Measurements from ENCODE around the gene CCDC38.

Gene CCDC38

GRCh38 chr12:95890958-95891357 is 51.5 kb downstream of the CCDC38 start:
- Histone ChIP-seq H3K4me3 (ENCODE audit: insufficient read depth, low read depth, low read length, poor library complexity, severe bottlenecking) (no peak overlapping the region), H3K36me3 (ENCODE audit: control insufficient read depth, insufficient read depth, low read length) (no peaks in the 10 kb centered on the region), H3K27me3 (replicated peaks; ENCODE audit: control insufficient read depth, insufficient read depth, low read length, poor library complexity, severe bottlenecking) (no peaks in the 10 kb centered on the region), H3K4me1 (ENCODE audit: control insufficient read depth, insufficient read depth, low read length, poor library complexity, severe bottlenecking) (no peaks in the 10 kb centered on the region), H3K27ac (ENCODE audit: insufficient read depth, low read length, poor library complexity, severe bottlenecking) (no peak overlapping the region), H3K9me3 (ENCODE audit: control insufficient read depth, low read length) (no peaks in the 10 kb centered on the region)
- DNase-seq: no peak

GRCh38 chr12:95887311-95887710 is 55.1 kb downstream of the CCDC38 start:
- no peaks in the 10 kb centered on the region for H3K27me3 ChIP-seq (replicated peaks; ENCODE audit: control insufficient read depth, insufficient read depth, low read length, poor library complexity, severe bottlenecking)
- H3K36me3 ChIP-seq (ENCODE audit: control insufficient read depth, insufficient read depth, low read length): no peaks in the 10 kb centered on the region
- H3K9me3 ChIP-seq (ENCODE audit: control insufficient read depth, low read length): no peaks in the 10 kb centered on the region

GRCh38 chr12:95884998-95885397 is 57.4 kb downstream of the CCDC38 start:
- Histone ChIP-seq H3K36me3 (ENCODE audit: control insufficient read depth, insufficient read depth, low read length) (no peaks in the 10 kb centered on the region), H3K9me3 (ENCODE audit: control insufficient read depth, low read length) (no peaks in the 10 kb centered on the region), H3K4me1 (ENCODE audit: control insufficient read depth, insufficient read depth, low read length, poor library complexity, severe bottlenecking) (no peaks in the 10 kb centered on the region), H3K27me3 (replicated peaks; ENCODE audit: control insufficient read depth, insufficient read depth, low read length, poor library complexity, severe bottlenecking) (no peaks in the 10 kb centered on the region), H3K27ac (ENCODE audit: insufficient read depth, low read length, poor library complexity, severe bottlenecking) (no peak overlapping the region), H3K4me3 (ENCODE audit: insufficient read depth, low read depth, low read length, poor library complexity, severe bottlenecking) (no peak overlapping the region)
- no peak for DNase-seq

More at GRCh38 chr12:95887311-95887710, 55.1 kb downstream of the CCDC38 start:
- DNase-seq: no peak
- Histone ChIP-seq H3K4me3 (ENCODE audit: insufficient read depth, low read depth, low read length, poor library complexity, severe bottlenecking) (no peak overlapping the region), H3K4me1 (ENCODE audit: control insufficient read depth, insufficient read depth, low read length, poor library complexity, severe bottlenecking) (no peaks in the 10 kb centered on the region), H3K27ac (ENCODE audit: insufficient read depth, low read length, poor library complexity, severe bottlenecking) (no peak overlapping the region)

- no peaks in the 10 kb centered on the region for H3K36me3 ChIP-seq (ENCODE audit: control insufficient read depth, insufficient read depth, low read length)
- DNase-seq: no peak
- H3K9me3 ChIP-seq (ENCODE audit: control insufficient read depth, low read length): no peaks in the 10 kb centered on the region
- no peaks in the 10 kb centered on the region for H3K27me3 ChIP-seq (replicated peaks; ENCODE audit: control insufficient read depth, insufficient read depth, low read length, poor library complexity, severe bottlenecking)
- no peak overlapping the region for H3K4me3 ChIP-seq (ENCODE audit: insufficient read depth, low read depth, low read length, poor library complexity, severe bottlenecking)
- H3K27ac ChIP-seq (ENCODE audit: insufficient read depth, low read length, poor library complexity, severe bottlenecking): no peak overlapping the region
- no peaks in the 10 kb centered on the region for H3K4me1 ChIP-seq (ENCODE audit: control insufficient read depth, insufficient read depth, low read length, poor library complexity, severe bottlenecking)
These were observed 59.5 kb downstream of the CCDC38 start for GRCh38 chr12:95882873-95883272.

GRCh38 chr12:95882080-95882479 is 60.3 kb downstream of the CCDC38 start:
- Histone ChIP-seq H3K27me3 (replicated peaks; ENCODE audit: control insufficient read depth, insufficient read depth, low read length, poor library complexity, severe bottlenecking) (no peaks in the 10 kb centered on the region), H3K9me3 (ENCODE audit: control insufficient read depth, low read length) (no peaks in the 10 kb centered on the region), H3K27ac (ENCODE audit: insufficient read depth, low read length, poor library complexity, severe bottlenecking) (no peak overlapping the region), H3K4me3 (ENCODE audit: insufficient read depth, low read depth, low read length, poor library complexity, severe bottlenecking) (no peak overlapping the region), H3K36me3 (ENCODE audit: control insufficient read depth, insufficient read depth, low read length) (no peaks in the 10 kb centered on the region), H3K4me1 (ENCODE audit: control insufficient read depth, insufficient read depth, low read length, poor library complexity, severe bottlenecking) (no peaks in the 10 kb centered on the region)
- no peak for DNase-seq

- H3K36me3 ChIP-seq (ENCODE audit: control insufficient read depth, insufficient read depth, low read length): no peaks in the 10 kb centered on the region
- no peak for DNase-seq
- H3K4me1 ChIP-seq (ENCODE audit: control insufficient read depth, insufficient read depth, low read length, poor library complexity, severe bottlenecking): no peaks in the 10 kb centered on the region
- no peaks in the 10 kb centered on the region for H3K27me3 ChIP-seq (replicated peaks; ENCODE audit: control insufficient read depth, insufficient read depth, low read length, poor library complexity, severe bottlenecking)
- H3K9me3 ChIP-seq (ENCODE audit: control insufficient read depth, low read length): no peaks in the 10 kb centered on the region
- H3K4me3 ChIP-seq (ENCODE audit: insufficient read depth, low read depth, low read length, poor library complexity, severe bottlenecking): no peak overlapping the region
- H3K27ac ChIP-seq (ENCODE audit: insufficient read depth, low read length, poor library complexity, severe bottlenecking): no peak overlapping the region
These were observed 61.0 kb downstream of the CCDC38 start for GRCh38 chr12:95881331-95881955.

- H3K9me3 ChIP-seq (ENCODE audit: control insufficient read depth, low read length): no peaks in the 10 kb centered on the region
- H3K36me3 ChIP-seq (ENCODE audit: control insufficient read depth, insufficient read depth, low read length): no peaks in the 10 kb centered on the region
- H3K27ac ChIP-seq (ENCODE audit: insufficient read depth, low read length, poor library complexity, severe bottlenecking): no peak overlapping the region
- no peak overlapping the region for H3K4me3 ChIP-seq (ENCODE audit: insufficient read depth, low read depth, low read length, poor library complexity, severe bottlenecking)
- DNase-seq: no peak
- no peaks in the 10 kb centered on the region for H3K27me3 ChIP-seq (replicated peaks; ENCODE audit: control insufficient read depth, insufficient read depth, low read length, poor library complexity, severe bottlenecking)
- no peaks in the 10 kb centered on the region for H3K4me1 ChIP-seq (ENCODE audit: control insufficient read depth, insufficient read depth, low read length, poor library complexity, severe bottlenecking)
These were observed 61.5 kb downstream of the CCDC38 start for GRCh38 chr12:95880895-95881294.

- H3K9me3 ChIP-seq (ENCODE audit: control insufficient read depth, low read length): no peaks in the 10 kb centered on the region
- no peak for DNase-seq
- H3K4me1 ChIP-seq (ENCODE audit: control insufficient read depth, insufficient read depth, low read length, poor library complexity, severe bottlenecking): no peaks in the 10 kb centered on the region
- H3K36me3 ChIP-seq (ENCODE audit: control insufficient read depth, insufficient read depth, low read length): peaks cover 5% of the 10 kb centered on the region
- H3K27ac ChIP-seq (ENCODE audit: insufficient read depth, low read length, poor library complexity, severe bottlenecking): no peak overlapping the region
- H3K4me3 ChIP-seq (ENCODE audit: insufficient read depth, low read depth, low read length, poor library complexity, severe bottlenecking): no peak overlapping the region
- no peaks in the 10 kb centered on the region for H3K27me3 ChIP-seq (replicated peaks; ENCODE audit: control insufficient read depth, insufficient read depth, low read length, poor library complexity, severe bottlenecking)
These were observed 64.8 kb downstream of the CCDC38 start for GRCh38 chr12:95877622-95878021.

- H3K27ac ChIP-seq (ENCODE audit: insufficient read depth, low read length, poor library complexity, severe bottlenecking): no peak overlapping the region
- no peaks in the 10 kb centered on the region for H3K27me3 ChIP-seq (replicated peaks; ENCODE audit: control insufficient read depth, insufficient read depth, low read length, poor library complexity, severe bottlenecking)
- H3K4me3 ChIP-seq (ENCODE audit: insufficient read depth, low read depth, low read length, poor library complexity, severe bottlenecking): no peak overlapping the region
- peaks cover 5% of the 10 kb centered on the region for H3K36me3 ChIP-seq (ENCODE audit: control insufficient read depth, insufficient read depth, low read length)
- no peak for DNase-seq
- no peaks in the 10 kb centered on the region for H3K4me1 ChIP-seq (ENCODE audit: control insufficient read depth, insufficient read depth, low read length, poor library complexity, severe bottlenecking)
- no peaks in the 10 kb centered on the region for H3K9me3 ChIP-seq (ENCODE audit: control insufficient read depth, low read length)
These were observed 68.0 kb downstream of the CCDC38 start for GRCh38 chr12:95874452-95874851.

- Histone ChIP-seq H3K4me3 (ENCODE audit: insufficient read depth, low read depth, low read length, poor library complexity, severe bottlenecking) (no peak overlapping the region), H3K27me3 (replicated peaks; ENCODE audit: control insufficient read depth, insufficient read depth, low read length, poor library complexity, severe bottlenecking) (no peaks in the 10 kb centered on the region), H3K4me1 (ENCODE audit: control insufficient read depth, insufficient read depth, low read length, poor library complexity, severe bottlenecking) (no peaks in the 10 kb centered on the region), H3K36me3 (ENCODE audit: control insufficient read depth, insufficient read depth, low read length) (peaks cover 11% of the 10 kb centered on the region), H3K27ac (ENCODE audit: insufficient read depth, low read length, poor library complexity, severe bottlenecking) (no peak overlapping the region), H3K9me3 (ENCODE audit: control insufficient read depth, low read length) (no peaks in the 10 kb centered on the region)
- DNase-seq: no peak
These were observed 71.5 kb downstream of the CCDC38 start for GRCh38 chr12:95870897-95871296.
